Hematopoietic multipotent progenitor cell treated with erythropoietin and hydrocortisone succinate and interleukin-3 and kit ligand, for 15 days (in vitro differentiated cells): ENCODE results near the gene GLB1L2.

Source experiments
- DNase-seq: peaks from one replicate; pipeline ENCODE4 v3.0.0-alpha.2; 2015; ENCODE audit warnings: low spot score

GLB1L2 gene

DNA sequence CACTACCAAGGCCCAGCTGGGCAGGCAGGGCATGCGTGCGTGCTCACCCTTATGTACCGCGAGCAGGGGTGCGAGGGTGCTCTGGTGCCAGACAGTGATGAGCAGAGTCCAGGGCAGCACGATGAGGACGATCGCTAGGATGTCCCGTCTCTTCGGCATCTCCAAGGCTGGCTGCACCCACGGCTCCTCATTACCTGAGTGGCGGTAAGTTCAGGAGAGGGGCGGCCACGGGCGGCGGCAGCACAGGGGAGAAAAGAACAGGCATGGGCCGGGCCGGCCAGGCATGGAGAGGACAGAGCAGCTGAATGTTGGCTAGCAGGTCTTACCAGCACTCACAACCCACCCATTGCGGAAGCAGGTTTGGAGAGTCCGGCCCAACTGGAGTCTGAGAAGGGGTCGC is 55.7 kb downstream of the GLB1L2 start:
- DNase-seq, result no peak

DNA sequence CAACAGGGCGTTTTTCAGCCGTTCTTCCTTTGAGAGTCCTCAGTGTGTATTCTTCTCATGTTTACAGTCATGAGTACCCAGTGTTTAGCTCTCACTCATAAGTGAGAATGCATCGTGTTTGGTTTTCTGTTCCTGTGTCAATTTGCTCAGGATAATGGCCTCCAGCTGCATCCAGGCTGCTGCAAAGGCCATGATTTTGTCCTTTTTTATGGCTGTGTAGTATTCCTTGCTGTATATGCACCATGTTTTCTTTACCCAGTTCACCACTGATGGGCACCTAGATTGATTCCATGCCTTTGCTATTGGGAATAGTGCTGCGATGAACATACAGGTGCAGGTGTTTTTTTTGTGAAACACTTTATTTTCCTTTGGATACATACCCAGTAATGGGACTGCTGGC is 56.8 kb downstream of the GLB1L2 start:
- no peak for DNase-seq

DNA sequence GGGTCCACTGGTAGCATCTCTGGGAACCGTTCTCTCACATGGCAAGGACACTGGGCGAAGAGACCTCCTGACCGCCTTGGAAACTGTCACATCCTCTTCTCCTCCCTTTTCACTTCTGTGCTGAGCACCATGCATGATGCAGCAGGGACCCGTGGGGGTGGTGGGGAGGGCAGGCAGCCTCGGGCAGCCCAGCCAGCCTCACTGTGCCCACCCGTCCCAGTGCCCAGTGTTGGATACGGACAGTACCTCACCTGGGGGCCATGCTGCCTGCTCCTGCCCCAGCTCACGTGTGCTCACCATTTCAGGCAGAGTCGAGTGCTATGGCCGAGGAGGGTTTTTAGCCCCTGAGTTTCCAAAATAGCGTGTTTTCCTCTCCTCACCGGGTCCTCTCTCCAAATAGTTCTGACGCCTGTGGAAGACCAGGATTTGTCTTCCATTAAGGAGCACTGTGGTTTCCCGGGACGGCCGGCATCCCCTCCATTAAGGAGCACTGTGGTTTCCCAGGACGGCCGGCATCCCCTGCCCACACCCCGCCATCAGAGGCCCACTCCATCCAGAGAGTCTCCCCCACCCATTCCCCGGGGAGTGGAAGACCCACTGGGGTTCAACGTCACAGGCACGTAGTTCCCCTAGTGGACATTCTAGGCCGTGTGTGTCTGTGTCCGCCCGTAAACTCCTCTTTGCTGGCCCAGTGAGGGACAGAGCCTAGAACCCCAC is 57.8 kb downstream of the GLB1L2 start:
- no peak for DNase-seq

DNA sequence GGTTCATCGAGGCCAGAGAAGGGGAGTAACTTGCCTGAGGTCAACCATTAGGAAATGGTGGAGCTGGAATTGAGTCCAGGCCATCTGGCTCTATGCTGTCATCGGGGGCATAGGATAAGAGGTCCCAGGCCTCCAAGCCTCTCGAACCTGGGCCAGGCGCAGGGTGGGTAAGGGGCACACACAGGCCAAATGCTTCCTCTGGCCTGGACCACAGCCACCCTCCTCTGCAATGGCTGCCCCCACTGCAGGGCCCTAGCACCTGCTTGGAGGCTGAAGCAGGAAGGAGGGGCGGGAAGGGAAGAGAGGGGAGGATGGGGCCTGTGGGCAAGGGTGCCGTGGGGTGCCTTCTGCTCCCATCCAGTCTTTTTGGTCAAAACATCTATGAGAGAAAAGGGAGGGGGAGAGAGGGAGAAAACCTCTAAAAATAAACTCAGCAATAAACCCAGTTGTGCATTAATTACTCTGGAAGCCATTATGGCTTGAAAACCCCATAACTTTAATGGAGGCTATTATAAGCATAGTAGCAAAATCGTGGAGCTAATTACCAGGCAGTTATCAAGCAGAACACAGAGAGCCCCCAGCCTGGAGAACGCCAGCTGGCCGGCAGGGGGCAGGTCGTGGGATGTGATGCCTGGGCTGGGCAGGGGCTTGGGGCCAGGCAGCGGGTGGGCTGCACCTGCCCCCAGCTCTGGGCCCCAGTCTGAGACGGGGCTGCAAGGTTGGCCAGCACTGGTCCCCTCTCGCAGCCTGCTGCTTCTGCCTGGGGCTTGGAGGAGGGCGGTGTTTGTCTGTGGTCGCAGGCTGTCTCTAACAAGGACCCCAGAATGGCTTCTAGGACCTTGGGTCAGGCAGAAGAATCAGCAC is 59.1 kb downstream of the GLB1L2 start:
- no peak for DNase-seq

DNA sequence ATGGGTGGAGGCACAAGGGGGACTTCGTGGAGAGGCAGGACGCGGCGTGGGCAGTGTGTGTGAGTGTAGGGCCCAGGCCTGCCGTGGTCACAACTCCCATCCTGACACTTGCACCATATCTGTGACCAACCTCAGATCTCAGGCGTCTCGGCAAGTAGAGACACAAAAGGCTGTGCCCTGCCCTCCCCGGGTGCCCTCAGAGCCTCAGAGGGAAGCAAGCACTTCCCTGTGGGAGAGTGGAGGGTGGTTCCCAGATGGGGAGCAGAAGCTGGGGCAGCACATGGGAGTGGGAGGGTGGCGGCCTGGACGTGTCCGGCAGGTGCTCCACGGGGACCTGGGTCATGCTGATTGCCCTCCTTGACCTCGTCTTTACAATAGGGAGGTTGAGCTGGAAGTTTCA is 59.9 kb downstream of the GLB1L2 start:
- DNase-seq, result no peak

DNA sequence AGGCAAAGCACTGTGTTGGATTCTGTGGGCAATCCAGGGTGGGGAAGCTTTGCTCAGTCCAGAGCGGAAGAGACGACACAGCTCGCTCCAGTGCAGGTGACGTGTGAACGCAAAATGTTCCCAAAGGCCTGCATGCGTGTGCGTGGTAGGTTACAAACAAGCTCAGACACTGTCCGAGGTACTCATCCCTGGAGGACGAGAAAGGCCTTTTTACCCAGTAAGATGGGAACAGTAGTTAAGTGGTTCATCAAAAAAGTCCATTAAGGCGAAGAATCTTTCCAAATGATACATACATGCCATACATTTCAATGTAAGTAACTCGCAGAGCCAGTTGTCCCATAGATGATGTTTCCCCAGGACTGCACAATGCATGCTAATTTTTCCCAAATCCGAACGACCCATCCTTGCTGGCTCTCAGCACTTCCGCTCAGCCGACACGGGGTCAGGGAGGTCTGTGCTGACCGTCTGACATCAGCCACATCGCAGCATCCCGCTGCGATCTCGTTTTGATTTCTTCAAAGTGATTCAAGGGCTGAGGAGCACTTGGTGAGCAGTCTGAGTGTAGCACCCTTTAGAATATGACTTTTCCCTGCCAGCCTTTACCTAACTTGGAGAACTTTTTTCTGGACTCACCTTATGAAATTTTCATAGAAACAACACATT is 61.3 kb downstream of the GLB1L2 start:
- no peak for DNase-seq

DNA sequence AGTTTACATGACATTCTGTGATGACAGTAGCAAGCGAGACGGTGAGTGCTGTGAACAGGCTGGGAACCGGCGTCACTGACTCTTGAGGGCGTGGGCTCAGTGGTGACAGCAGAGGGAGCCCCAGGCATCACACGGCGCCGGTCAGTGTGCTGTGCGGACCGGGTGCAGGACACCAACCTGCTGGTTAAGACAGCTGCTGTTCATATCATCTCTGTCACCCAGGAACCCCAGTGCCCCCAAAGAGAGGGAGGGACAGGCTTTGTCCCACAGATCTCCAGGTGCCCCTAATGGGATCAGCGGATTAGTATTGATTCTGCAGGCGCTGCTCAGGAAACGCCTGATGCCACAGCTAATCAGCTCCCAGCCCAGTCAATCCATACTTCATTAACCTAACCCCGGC is 61.9 kb downstream of the GLB1L2 start:
- DNase-seq, result no peak

DNA sequence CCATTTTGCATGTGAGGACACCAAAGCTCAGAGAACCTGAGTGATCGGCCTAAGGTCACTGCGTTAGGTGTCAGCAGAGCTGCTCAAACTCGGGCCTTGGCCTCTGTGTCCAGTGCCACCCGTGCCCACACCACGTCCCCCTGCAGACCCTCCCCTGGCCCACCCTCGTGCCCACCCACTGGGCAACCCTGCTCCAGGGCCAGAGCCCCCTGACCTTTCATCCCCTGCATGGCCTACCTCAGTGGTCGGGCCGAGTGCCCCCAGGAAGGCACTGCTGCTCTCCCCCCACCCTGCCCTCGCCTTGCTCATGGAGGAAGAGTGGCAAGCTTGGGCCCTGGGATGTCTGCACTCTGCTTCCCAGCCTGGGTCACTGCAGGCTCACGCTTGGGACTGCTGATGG is 62.5 kb downstream of the GLB1L2 start:
- no peak for DNase-seq

DNA sequence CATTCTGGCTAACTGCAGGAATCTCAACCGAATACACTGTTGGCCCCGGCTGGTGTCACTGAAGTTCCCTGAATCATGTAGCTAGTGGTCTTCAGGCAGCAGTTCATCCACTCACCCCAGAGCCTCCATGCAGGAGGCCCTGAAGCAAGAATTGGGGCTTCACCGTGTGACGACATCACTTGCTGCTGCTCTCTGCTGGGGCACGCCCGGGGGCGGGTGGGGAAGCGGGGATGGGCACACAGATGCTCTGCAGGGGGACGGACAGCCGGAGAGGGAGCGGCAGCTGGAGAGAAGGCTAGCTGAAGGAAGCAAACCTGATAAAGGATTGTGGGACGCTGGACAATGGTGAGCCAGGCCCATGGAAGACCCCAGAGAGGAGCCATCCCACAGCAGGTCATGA is 63.2 kb downstream of the GLB1L2 start:
- DNase-seq, result no peak

DNA sequence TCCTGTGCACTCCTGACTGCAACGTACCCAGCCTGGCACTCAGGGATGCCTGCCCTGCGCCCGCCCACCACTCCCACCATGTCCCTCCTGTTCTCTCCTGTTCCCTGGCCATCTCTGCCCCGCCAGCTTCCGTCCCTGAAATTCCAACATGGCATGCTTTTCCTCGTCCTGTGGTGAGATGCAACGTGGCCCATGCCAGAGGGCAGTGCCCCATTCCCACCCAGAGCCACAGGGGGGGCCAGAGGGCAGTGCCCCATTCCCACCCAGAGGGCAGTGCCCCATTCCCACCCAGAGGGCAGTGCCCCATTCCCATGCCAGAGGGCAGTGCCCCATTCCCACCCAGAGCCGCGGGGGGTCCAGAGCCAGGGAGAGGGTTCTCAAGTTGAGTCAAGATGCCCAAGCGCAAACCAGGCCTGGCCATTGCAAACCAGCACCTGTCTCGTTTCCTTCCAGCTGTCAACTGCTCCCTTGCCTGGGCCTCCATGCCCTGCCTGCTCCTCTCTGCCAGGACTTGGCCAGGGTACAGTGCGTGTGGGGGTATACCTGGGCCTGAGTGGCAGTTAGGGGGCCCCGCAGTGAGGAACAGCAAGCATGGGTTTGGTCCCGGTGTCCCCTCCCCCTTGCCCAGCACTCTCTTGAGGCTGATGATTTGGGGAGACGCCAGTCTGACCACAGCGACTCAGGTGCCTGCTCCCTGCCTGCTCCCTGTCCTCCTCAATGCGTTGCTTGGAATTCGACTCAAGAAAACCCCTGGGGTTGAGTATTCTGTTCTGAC is 65.7 kb downstream of the GLB1L2 start:
- DNase-seq, result no peak

DNA sequence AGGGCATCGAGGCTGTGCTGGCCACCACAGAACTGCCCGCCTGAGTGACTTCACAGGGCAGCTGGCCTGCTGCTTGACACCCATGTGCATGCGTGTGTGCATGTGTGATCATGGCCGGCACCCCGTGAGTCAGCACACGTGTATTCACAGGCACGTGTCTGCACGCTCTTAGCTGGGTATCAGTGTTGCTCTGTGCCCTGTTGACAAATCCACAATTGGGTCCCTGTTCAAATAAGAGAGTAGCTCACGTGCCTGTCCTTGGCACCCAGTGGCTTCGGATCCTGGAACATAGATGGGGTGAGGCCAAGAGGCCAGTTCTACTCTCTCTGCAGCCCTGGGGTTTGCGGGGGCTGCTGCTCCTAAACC is 66.3 kb downstream of the GLB1L2 start:
- no peak for DNase-seq

DNA sequence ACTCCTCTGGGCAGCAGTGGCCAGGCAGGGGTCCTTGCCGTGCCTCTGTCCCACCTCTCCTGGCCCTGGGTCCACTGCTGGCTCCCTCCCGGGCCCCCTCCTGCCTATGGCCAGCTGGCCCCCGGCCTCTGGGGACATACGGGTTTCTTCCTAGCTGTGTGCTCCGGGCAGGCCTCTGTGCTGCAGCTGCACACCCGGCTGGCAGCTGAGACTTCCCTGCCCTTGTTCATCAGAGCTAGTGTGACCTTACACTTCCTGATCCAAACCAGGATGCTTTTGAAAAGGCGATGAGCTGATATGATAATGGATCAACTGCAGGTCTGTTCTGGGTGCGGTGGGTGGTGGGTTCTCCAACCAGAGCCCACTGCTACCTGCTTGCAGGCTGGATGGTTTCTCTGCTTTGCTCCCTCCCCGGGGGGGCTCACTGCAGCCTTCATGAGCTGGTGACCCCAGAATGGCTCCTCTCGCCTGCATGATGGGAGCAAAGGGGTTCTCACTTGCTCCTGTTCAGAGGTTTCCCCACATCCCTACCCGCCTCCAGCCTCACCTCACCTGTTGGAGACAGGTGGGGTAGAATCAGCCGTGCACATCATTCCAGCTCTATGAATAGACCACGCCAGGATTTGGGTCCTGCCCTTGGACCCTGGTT is 67.0 kb downstream of the GLB1L2 start:
- DNase-seq, result no peak

DNA sequence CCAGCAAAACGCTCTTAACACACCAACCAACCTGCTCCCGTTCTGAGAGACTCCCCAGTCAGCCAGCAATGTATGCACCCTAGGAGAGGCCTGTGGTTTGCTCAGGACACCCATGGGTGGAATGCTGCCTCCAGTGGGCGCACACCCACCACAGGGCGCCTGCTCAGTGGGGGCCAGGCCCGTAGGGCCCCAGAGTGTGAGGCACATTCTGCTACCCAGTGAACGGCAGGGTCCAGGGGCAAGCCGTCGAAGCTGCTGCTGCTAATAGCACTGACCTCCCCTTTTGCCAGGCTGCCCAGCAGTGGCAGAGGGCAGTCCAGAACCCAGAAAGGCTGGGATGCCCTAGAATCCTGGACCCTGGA is 67.5 kb downstream of the GLB1L2 start:
- no peak for DNase-seq

DNA sequence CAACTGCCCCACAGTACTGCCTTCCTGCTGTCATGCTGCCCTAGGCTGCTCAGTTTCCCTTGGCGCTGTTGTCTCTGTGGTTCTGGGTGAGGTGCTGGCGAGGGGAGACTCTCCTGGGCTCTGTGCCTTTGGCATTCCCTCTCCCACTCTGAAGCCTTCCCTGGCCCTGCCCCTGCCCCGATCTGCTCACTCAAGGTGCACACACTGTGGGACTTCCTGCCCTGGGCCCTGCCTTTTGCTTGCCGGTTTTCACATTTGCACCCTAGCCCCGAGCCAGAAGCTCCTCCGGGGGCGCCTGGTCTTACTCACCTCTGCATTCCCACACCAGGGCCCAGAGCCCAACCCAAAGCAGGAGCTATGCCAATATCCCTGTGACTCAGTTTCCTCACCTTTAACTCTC is 68.2 kb downstream of the GLB1L2 start:
- no peak for DNase-seq

DNA sequence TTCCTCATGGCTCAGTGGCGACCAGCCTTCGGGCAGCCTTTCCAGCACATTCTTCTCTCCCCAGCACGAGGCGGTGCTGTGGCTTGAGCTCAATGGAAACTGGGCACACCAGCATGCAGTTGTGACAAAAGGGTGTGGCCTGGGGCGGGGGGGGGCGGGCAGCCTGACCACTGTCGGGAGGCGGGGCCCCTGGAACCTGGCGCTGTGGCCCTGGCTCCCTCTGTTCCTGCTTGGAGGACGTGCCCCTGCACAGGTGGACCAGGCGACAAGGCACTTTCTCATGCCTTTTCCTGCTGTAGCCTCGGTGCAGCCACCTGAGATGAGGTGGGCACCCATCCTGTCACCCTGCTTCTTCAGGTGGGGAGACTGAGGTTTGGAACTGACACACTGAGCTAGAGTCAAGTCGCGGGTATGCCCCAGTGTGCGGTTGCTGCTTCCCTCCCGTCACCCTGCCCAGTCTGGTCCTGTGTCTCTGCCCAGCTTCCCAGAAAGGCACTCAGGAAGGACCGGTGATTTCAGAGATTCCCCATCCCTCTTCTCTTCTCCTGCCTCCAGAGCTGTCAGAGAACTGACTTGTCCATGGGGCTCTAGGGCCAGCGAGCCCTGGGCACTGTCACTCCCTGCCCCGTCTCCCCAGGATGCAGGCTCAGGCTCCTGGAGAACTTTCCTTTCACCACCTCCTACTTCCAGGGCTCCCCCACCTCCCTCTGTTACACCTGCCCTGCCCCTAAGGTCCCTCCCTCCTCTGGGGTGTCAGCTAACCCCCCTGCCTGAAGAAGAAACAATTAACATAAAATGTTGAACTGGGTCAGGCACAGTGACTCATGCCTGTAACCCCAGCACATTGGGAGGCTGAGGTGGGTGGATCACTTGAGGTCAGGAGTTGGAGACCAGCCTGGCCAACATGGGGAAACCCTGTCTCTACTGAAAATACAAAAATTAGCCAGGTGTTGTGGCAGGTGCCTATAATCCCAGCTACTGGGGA is 70.3 kb downstream of the GLB1L2 start:
- DNase-seq, result no peak

DNA sequence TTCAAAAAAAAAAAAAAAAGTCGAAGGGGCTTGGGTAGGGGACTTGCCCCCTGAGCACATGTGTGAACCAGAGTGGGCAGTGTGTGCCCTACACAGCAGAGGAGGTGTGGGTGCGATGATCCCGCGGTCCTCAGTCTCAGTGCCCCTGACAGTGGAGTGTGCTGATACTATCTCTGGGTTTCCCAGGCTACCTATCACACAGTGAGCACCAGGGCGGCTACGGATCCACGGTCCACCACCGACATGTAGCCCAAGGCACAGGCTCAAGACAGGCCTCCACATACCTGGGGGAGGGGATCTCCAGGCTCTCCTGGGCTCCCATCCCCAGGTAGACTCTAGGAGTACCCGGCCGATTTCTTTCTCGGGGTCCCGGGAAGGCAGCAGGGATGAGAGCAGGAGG is 71.1 kb downstream of the GLB1L2 start:
- no peak for DNase-seq

DNA sequence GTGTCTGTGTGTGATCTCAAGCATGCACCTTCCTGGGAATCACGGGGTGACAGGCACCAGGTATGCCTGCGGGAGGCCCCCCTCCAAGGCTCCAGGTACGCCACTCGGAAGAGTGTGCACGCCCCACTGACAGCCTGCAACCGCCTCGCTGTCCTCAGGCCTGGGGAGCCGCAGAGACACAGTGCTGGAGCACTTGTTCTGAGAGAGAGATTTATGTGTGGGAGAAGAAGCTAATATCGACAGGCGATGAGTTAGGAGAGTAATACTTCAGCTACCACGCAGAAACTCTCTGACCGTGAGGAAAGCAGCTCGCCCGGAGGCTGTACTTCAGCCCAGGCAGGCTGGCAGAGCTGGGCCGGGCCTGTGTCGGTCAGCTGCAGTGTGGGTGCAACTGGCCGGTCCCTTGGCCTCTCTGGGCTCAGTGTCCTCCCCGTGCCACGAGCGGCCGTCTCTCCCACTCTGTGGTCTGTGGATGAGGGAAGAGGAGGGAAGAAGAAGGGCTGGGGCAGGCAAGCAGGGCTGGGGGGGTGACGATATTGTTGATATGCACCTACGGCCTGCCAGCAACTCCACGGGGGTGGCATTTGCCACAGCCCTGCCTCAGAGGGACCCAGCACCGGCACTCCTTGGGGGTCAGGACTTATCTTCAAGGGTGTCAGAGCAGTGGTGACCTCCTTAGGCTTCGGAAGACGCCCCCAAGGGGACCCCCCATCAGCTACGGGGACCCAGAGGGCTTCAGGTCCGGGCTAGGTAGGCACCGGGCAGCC is 73.0 kb downstream of the GLB1L2 start:
- DNase-seq, result no peak

DNA sequence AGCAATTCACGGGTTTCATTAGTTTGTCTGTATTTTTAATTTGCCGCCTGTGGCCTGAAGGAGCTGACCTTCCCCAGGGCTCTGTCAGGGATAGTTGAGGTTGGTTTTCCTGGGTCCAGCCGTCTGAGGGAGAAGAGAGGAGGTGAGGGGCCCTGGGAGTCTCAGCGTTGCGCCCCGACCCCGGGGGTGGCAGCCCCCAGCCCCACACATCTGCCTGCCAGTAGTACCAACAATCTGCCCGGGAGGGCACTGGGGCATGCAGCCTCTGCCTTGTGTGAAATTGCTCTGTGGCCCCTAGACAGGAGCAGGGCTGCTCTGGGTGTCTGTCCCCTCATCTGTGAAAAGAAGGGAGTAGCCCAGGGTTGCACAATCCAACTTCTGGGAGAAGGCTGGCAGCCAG is 73.6 kb downstream of the GLB1L2 start:
- no peak for DNase-seq

DNA sequence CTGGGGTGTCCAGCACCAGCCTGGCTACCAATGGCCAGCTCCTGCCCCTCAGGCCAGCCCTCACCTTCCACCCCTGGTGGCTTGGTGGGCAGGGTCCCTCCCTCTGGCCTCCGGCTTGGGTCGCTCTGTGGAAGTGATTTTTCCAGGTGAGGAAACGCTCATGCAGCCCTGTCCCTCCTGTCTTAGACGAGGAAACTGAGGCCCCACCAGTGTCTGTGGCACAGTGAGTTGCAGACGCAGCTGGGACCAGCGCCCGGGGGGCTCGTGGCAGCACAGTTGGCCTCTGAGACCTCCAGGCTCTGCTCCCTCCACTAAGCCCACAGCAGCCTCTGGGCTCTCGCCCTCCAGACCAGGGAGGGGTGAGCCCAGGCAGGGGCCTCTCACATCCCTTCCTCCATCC is 74.1 kb downstream of the GLB1L2 start:
- no peak for DNase-seq
